MM.1S (cell line): ENCODE results near the gene DYNC2H1.
A peak's percentile ranks its signal among the peaks of the same experiment; 100 is the strongest.

ENCODE experiments used
- DNase-seq: peaks from one replicate; pipeline ENCODE4 v3.0.0-alpha.2; 2015
- H2AFZ ChIP-seq: fragments of 300-600 bp; sonication (generic); 2 replicates; pipeline ENCODE4 v1.6.0; 2016; ENCODE audit warnings: antibody characterized with exemption, low read length
- H3F3A ChIP-seq: fragments of 300-600 bp; sonication (generic); 2 replicates; pipeline ENCODE4 v1.6.1; 2016; ENCODE audit warnings: mild to moderate bottlenecking, antibody characterized with exemption, low read length, moderate library complexity, mixed read lengths; ENCODE audit not compliant: insufficient read depth
- H3K27ac ChIP-seq: fragments of 300-600 bp; sonication (generic); 2 replicates; pipeline ENCODE4 v1.5.1; 2016; ENCODE audit warnings: mild to moderate bottlenecking, low read length
- H3K27me3 ChIP-seq: fragments of 300-600 bp; sonication (generic); replicated peaks from 2 replicates; pipeline ENCODE4 v1.6.0; 2016; ENCODE audit warnings: low read length; ENCODE audit not compliant: insufficient read depth
- H3K36me3 ChIP-seq: fragments of 300-600 bp; sonication (generic); replicated peaks from 2 replicates; pipeline ENCODE4 v1.6.1; 2016; ENCODE audit warnings: mild to moderate bottlenecking, low read length, mixed read lengths; ENCODE audit not compliant: insufficient read depth
- H3K4me1 ChIP-seq: fragments of 300-600 bp; sonication (generic); 2 replicates; pipeline ENCODE4 v1.6.1; 2016; ENCODE audit warnings: low read length, mixed read lengths
- H3K4me2 ChIP-seq: fragments of 300-600 bp; sonication (generic); 2 replicates; pipeline ENCODE4 v1.6.0; 2016; ENCODE audit warnings: low read depth, low read length
- H3K4me3 ChIP-seq: fragments of 300-600 bp; sonication (generic); 2 replicates; pipeline ENCODE4 v1.5.1; 2016; ENCODE audit warnings: low read length, mixed read lengths
- H3K79me2 ChIP-seq: fragments of 300-600 bp; sonication (generic); 2 replicates; pipeline ENCODE4 v1.6.1; 2016; ENCODE audit warnings: mixed run types, low read length, mixed read lengths
- H3K9ac ChIP-seq: fragments of 300-600 bp; sonication (generic); 2 replicates; pipeline ENCODE4 v1.6.1; 2016; ENCODE audit warnings: low read length, mixed read lengths
- H3K9me2 ChIP-seq: fragments of 300-600 bp; sonication (generic); replicated peaks from 2 replicates; pipeline ENCODE4 v1.6.1; 2016; ENCODE audit warnings: mild to moderate bottlenecking, low read length, mixed read lengths; ENCODE audit not compliant: insufficient read depth
- H3K9me3 ChIP-seq: fragments of 300-600 bp; sonication (generic); replicated peaks from 2 replicates; pipeline ENCODE4 v1.6.1; 2016; ENCODE audit warnings: mild to moderate bottlenecking, low read length, mixed read lengths; ENCODE audit not compliant: insufficient read depth
- H4K20me1 ChIP-seq: fragments of 300-600 bp; sonication (generic); 2 replicates; pipeline ENCODE4 v1.6.1; 2016; ENCODE audit warnings: mild to moderate bottlenecking, low read length, moderate library complexity, mixed read lengths; ENCODE audit not compliant: insufficient read depth
- CTCF ChIP-seq: fragments of 300-600 bp; sonication (generic); IDR thresholded peaks from 2 replicates; pipeline ENCODE4 v1.5.1; 2016; ENCODE audit warnings: antibody characterized with exemption, low read length, mixed read lengths
- EZH2 ChIP-seq: fragments of 300-600 bp; sonication (generic); optimal IDR thresholded peaks from 2 replicates; pipeline ENCODE3; 2017; ENCODE audit warnings: low read depth, mild to moderate bottlenecking, antibody characterized with exemption, low read length, mixed read lengths
- EZH2phosphoT487 ChIP-seq: fragments of 300-600 bp; sonication (generic); IDR thresholded peaks from 2 replicates; pipeline ENCODE4 v1.6.1; 2018; ENCODE audit warnings: antibody characterized with exemption, low read length

Gene DYNC2H1

GRCh38 chr11:103257360-103257759 is 148.1 kb downstream of the DYNC2H1 start:
- H3K4me3 ChIP-seq = no peak overlapping the region
- peak; percentile 28; the same call in 1 of the 2 replicates for TF ChIP-seq CTCF
- no peak for TF ChIP-seq EZH2phosphoT487
- no peak for TF ChIP-seq EZH2
- H3K9me3 ChIP-seq = no peaks in the 10 kb centered on the region
- no peaks in the 10 kb centered on the region for H3K4me1 ChIP-seq
- H3F3A ChIP-seq = 0 out of 2 replicates have a peak, but pooled peaks cover 3% of the 10 kb centered on the region
- DNase-seq = no peak
- H3K4me2 ChIP-seq = no peak overlapping the region
- H3K27ac ChIP-seq = no peak overlapping the region
- H3K36me3 ChIP-seq = no peaks in the 10 kb centered on the region
- H3K27me3 ChIP-seq = no peaks in the 10 kb centered on the region
- no peaks in the 10 kb centered on the region for H3K9me2 ChIP-seq
- no peaks in the 10 kb centered on the region for H3K79me2 ChIP-seq
- no peak overlapping the region for H3K9ac ChIP-seq
- no peak overlapping the region for H2AFZ ChIP-seq
- H4K20me1 ChIP-seq = no peaks in the 10 kb centered on the region

DNA sequence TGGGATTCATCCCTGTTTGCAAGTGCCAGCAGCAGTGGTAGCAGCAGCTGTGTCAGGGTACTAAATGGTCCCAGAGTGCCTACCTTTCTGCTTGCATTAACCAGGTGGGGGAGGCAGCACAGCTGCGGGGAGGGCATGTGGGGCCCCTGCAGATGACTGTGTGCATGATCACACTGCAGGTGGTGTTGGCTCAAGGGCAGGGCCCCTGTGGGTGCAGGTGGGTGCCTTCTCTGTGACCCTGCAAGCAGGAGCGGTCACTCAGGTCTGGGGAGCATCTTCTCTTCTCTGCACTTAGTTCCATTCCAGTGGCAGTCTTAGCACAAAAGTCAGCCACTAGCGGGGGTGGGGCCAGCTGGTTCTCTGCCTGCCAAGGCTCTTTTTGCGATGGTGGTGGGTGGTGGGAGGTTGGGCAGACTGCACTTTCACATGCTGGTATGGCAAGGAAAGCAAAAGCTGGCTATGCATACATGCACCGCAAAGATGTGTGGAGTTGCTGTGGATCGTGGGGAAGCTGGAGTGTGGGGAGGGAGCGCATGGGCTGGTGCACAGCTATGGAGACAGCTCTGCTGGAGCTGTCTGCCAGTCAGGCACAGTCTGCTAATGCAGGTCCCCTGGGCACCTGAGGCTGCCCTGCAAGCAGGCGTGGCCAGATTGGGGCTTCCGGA is 157.1 kb downstream of the DYNC2H1 start:
- Histone ChIP-seq H3K79me2 (no peaks in the 10 kb centered on the region), H3K36me3 (no peaks in the 10 kb centered on the region), H2AFZ (no peak overlapping the region), H3K9me3 (no peaks in the 10 kb centered on the region), H3K27me3 (no peaks in the 10 kb centered on the region), H3K4me2 (no peak overlapping the region), H4K20me1 (no peaks in the 10 kb centered on the region), H3K9ac (no peak overlapping the region), H3F3A (no peaks in the 10 kb centered on the region), H3K9me2 (no peaks in the 10 kb centered on the region), H3K4me3 (no peak overlapping the region), H3K4me1 (no peaks in the 10 kb centered on the region), H3K27ac (no peak overlapping the region)
- DNase-seq = no peak
- TF ChIP-seq EZH2phosphoT487 (no peak), CTCF (no peak), EZH2 (no peak)

- no peaks in the 10 kb centered on the region for H3K9me3 ChIP-seq
- no peak overlapping the region for H2AFZ ChIP-seq
- H4K20me1 ChIP-seq = no peaks in the 10 kb centered on the region
- no peak overlapping the region for H3K4me2 ChIP-seq
- H3K4me1 ChIP-seq = no peaks in the 10 kb centered on the region
- no peak overlapping the region for H3K9ac ChIP-seq
- no peaks in the 10 kb centered on the region for H3K36me3 ChIP-seq
- no peak overlapping the region for H3K27ac ChIP-seq
- no peaks in the 10 kb centered on the region for H3K79me2 ChIP-seq
- H3K9me2 ChIP-seq = no peaks in the 10 kb centered on the region
- no peak for TF ChIP-seq CTCF
- no peak for TF ChIP-seq EZH2phosphoT487
- no peak for TF ChIP-seq EZH2
- H3F3A ChIP-seq = no peaks in the 10 kb centered on the region
- no peaks in the 10 kb centered on the region for H3K27me3 ChIP-seq
- DNase-seq = no peak
- H3K4me3 ChIP-seq = no peak overlapping the region
Measured at GRCh38 chr11:103272876-103273275, 163.7 kb downstream of the DYNC2H1 start.
